GM12878 (cell line): ENCODE measurements around the gene FRS3. TPM values are rescaled to one million over a fixed set of nuclear protein-coding genes. Genes with fewer than 3 reads are reported as not detected.
A peak's percentile ranks its signal among the peaks of the same experiment; 100 is the strongest.

Source experiments
- ATAC-seq: fragments of 200-7000 bp; cut with Tn5 transposase; 3 replicates; pipeline ENCODE4 v1.9.1; 2020; ENCODE audit warnings: mild to moderate bottlenecking, moderate library complexity
- BruUV-seq: library from RNA; stranded (reverse); fragments of 400-500 nt; replicated peaks from 2 replicates; lab custom pipeline; 2021; lab: Mats Ljungman, UMichigan
- CTCF ChIA-PET: fragments of 300-600 bp; sonication (Branson Sonifier 250); formaldehyde crosslinking; extraction: SDS; loops from one replicate; lab custom pipeline; 2021; ENCODE audit warnings: inconsistent platforms; lab: Yijun Ruan, JAX
- POLR2A ChIA-PET: fragments of 350-600 bp; formaldehyde crosslinking; extraction: SDS; loops from one replicate; lab custom pipeline; 2021; ENCODE audit warnings: inconsistent platforms; lab: Charles Lee
- RAD21 ChIA-PET: fragments of 300-600 bp; sonication (Branson Sonifier 250); formaldehyde crosslinking; loops from one replicate; lab custom pipeline; 2023; ENCODE audit warnings: antibody characterized with exemption; ENCODE audit not compliant: unreplicated experiment; lab: Charles Lee
- SMC1A ChIA-PET: fragments of 300-600 bp; sonication (Branson Sonifier 250); formaldehyde crosslinking; loops from one replicate; lab custom pipeline; 2023; ENCODE audit not compliant: unreplicated experiment, uncharacterized antibody; lab: Charles Lee
- DNase-seq: peaks from one replicate; pipeline ENCODE4 v3.0.0-alpha.2; 2011; ENCODE audit warnings: low read depth, low spot score
- FAIRE-seq: peaks from 3 replicates; lab custom pipeline; 2011; peaks lifted over from hg19 to GRCh38; lab: Jason Lieb, UNC
- H2AFZ ChIP-seq: 2 replicates; pipeline ENCODE4 v1.6.0; 2011; ENCODE audit warnings: low read depth, low read length, control low read depth; ENCODE audit not compliant: control insufficient read depth
- H3K27ac ChIP-seq: 2 replicates; pipeline ENCODE4 v1.5.1; 2011; ENCODE audit warnings: control low read depth; ENCODE audit not compliant: control insufficient read depth, insufficient read depth
- H3K27me3 ChIP-seq, 2 experiments: replicated peaks in 1 of 2; 2 replicates each; pipeline versions ENCODE4 v1.6.0 to v1.6.1; 2011; ENCODE audit warnings: low read length in 1 of 2; ENCODE audit not compliant: control insufficient read depth in 2 of 2, insufficient read depth in 2 of 2
- H3K36me3 ChIP-seq, 2 experiments: 2 replicates each; pipeline ENCODE4 v1.5.1; 2011; ENCODE audit warnings: low read length in 1 of 2; ENCODE audit not compliant: control insufficient read depth in 2 of 2, insufficient read depth in 2 of 2
- H3K4me1 ChIP-seq: 2 replicates; pipeline ENCODE4 v1.6.1; 2011; ENCODE audit warnings: mild to moderate bottlenecking, low read length, moderate library complexity, mixed read lengths; ENCODE audit not compliant: control insufficient read depth, insufficient read depth
- H3K4me2 ChIP-seq: 2 replicates; pipeline ENCODE4 v1.6.0; 2011; ENCODE audit warnings: control low read depth; ENCODE audit not compliant: control insufficient read depth, insufficient read depth
- H3K4me3 ChIP-seq: fragments of 200-600 bp; sonication (generic); 2 replicates; pipeline ENCODE4 v1.5.1; 2016
- H3K79me2 ChIP-seq: 2 replicates; pipeline ENCODE4 v1.6.0; 2011; ENCODE audit warnings: low read length; ENCODE audit not compliant: control insufficient read depth, insufficient read depth
- H3K9ac ChIP-seq: 2 replicates; pipeline ENCODE4 v1.8.0; 2011; ENCODE audit warnings: low read length, control low read depth, mixed read lengths; ENCODE audit not compliant: control insufficient read depth, insufficient read depth
- H3K9me3 ChIP-seq: replicated peaks from 3 replicates; pipeline ENCODE4 v1.5.1; 2011; ENCODE audit warnings: mild to moderate bottlenecking, low read length; ENCODE audit not compliant: control insufficient read depth, insufficient read depth
- H4K20me1 ChIP-seq: 2 replicates; pipeline ENCODE4 v1.6.0; 2011; ENCODE audit not compliant: control insufficient read depth, insufficient read depth
- ELK1 ChIP-seq: IDR thresholded peaks from 2 replicates; pipeline ENCODE4 v1.6.1; 2012; ENCODE audit warnings: low read depth, low read length, improper control_type of control experiment
- PAX5 ChIP-seq: IDR thresholded peaks from 2 replicates; pipeline ENCODE4 v1.6.1; 2011; ENCODE audit warnings: low read depth, low read length, borderline replicate concordance
- SUZ12 ChIP-seq: fragments of 200-600 bp; sonication (generic); IDR thresholded peaks from one replicate; pipeline ENCODE4 v1.6.1; 2018; ENCODE audit warnings: antibody characterized with exemption, mild to moderate bottlenecking; ENCODE audit not compliant: unreplicated experiment
- ZBED1 ChIP-seq: IDR thresholded peaks from 2 replicates; pipeline ENCODE4 v1.6.1; 2016; ENCODE audit warnings: borderline replicate concordance
- WGBS: methylation state at CpG from one replicate; pipeline ENCODE4 v1.1.6; 2016; ENCODE audit warnings: low lambda C conversion rate; ENCODE audit not compliant: insufficient replicate concordance, insufficient coverage; ENCODE audit errors: missing lambda C conversion rate; 5-methylcytosine and 5-hydroxymethylcytosine counted together
- in situ Hi-C: fragments of 300-500 bp; cut with MboI; formaldehyde crosslinking; loops from 9 replicates; pipeline ENCODE4 v1.14.3; 2018; ENCODE audit warnings: mixed read lengths
- intact Hi-C: fragments of 100-400 bp; cut with micrococcal nuclease; formaldehyde crosslinking; loops from one replicate; pipeline ENCODE4 v1.14.2; 2022; ENCODE audit not compliant: unreplicated experiment
- polyA plus RNA-seq, 11 experiments: library from polyadenylated mRNA; depleted of rRNA in 4 of 11; unstranded in 6 of 11; stranded (reverse) in 5 of 11; fragments of >200 nt; fragmentation: Nextera tagmentation in 4 of 11; fragmentation: Illumina TruSeq in 1 of 11; extraction: Ambion mirVana in 4 of 11; extraction: Trizol in 1 of 11; gene quantifications; 1 replicate in 1 of 11; 2 replicates in 10 of 11; pipeline versions ENCODE4 v1.2.1 to v1.2.3, GENCODE V29; 2011 to 2016; ENCODE audit warnings: inconsistent platforms in 2 of 11, missing spikeins in 2 of 11, low read depth in 1 of 11
- total RNA-seq, 4 experiments: library from RNA; depleted of rRNA in 3 of 4; stranded (reverse); fragments of >200 nt in 3 of 4; fragmentation: Illumina TruSeq in 1 of 4; extraction: Trizol in 1 of 4; gene quantifications; 2 replicates each; pipeline versions ENCODE4 v1.2.1 to v1.2.3, GENCODE V29; 2013 to 2021

The FRS3 gene
- total and polyA plus RNA-seq, 10 of the 15 experiments (the other 5 are each of a cell fraction or from before 2014, with no cell fraction given): 0.05 to 3.4 (median 1.5) TPM

- POLR2A ChIA-PET: no interaction called here
- no peaks in the 10 kb centered on the region for H4K20me1 ChIP-seq
- CTCF ChIA-PET: no interaction called here
- H3K9me3 ChIP-seq: no peaks in the 10 kb centered on the region
- ATAC-seq (peak; percentile 57), FAIRE-seq (peak; percentile 23), DNase-seq (no peak)
- WGBS: 90% methylated on average over 3 of the region's 3 CpGs
- H3K36me3 ChIP-seq: no peaks in the 10 kb centered on the region; a peak in 1 of 4 replicates
- no peaks in the 10 kb centered on the region for H3K79me2 ChIP-seq
- SMC1A ChIA-PET: no interaction called here
- intact Hi-C loops: no loop called here
- H3K4me3 ChIP-seq: no peak overlapping the region
- no peak overlapping the region for H3K27ac ChIP-seq
- H3K4me2 ChIP-seq: no peak overlapping the region
- no peak overlapping the region for H2AFZ ChIP-seq
- RAD21 ChIA-PET: no interaction called here
- no peak overlapping the region for H3K9ac ChIP-seq
- no TSS peak for BruUV-seq
- no peaks in the 10 kb centered on the region for H3K27me3 ChIP-seq
- in situ Hi-C loops: no loop called here
- no peak for TF ChIP-seq SUZ12
- TF ChIP-seq ZBED1: no peak
- no peak for TF ChIP-seq ELK1
- no peak for TF ChIP-seq PAX5
- TF ChIP-seq, all 136 proteins: peak for 0
- H3K4me1 ChIP-seq: no peaks in the 10 kb centered on the region
Observed at GRCh38 chr6:41811095-41811494, 31.4 kb upstream of the FRS3 start.
